Adrenal gland (tissue), 19 donors: ENCODE data around the gene SYAP1. TPM values are rescaled to one million over a fixed set of nuclear protein-coding genes. Genes with fewer than 3 reads are reported as not detected.

ENCODE experiments used
- DNase-seq, 7 donors: peaks; one replicate each; pipeline ENCODE4 v3.0.0-alpha.2; 2019 to 2020
- H3K27ac ChIP-seq, 5 donors: fragments of 200-600 bp; sonication (generic) in 4 of 5; 1 replicate in 3 of 5; 2 replicates in 2 of 5; pipeline versions ENCODE4 v1.5.1 to v1.8.0; 2016 to 2020; ENCODE audit warnings: mild to moderate bottlenecking in 1 of 5
- H3K27me3 ChIP-seq: fragments of 200-600 bp; 2 replicates; pipeline ENCODE4 v1.8.0; 2021
- H3K36me3 ChIP-seq, 2 donors: fragments of 200-600 bp; replicated peaks in 1 of 2; 1 replicate in 1 of 2; 2 replicates in 1 of 2; pipeline versions ENCODE4 v1.5.1 to v1.8.0; 2018 to 2022
- H3K4me1 ChIP-seq, 2 donors: fragments of 200-600 bp; replicated peaks in 1 of 2; 1 replicate in 1 of 2; 2 replicates in 1 of 2; pipeline versions ENCODE4 v1.5.1 to v1.8.0; 2018 to 2021
- H3K4me3 ChIP-seq, 4 donors: fragments of 200-600 bp; sonication (generic) in 3 of 4; one replicate each; pipeline ENCODE4 v1.5.1; 2016 to 2018
- H3K9me3 ChIP-seq, 3 donors: fragments of 200-600 bp; sonication (generic) in 1 of 3; replicated peaks in 1 of 3; 1 replicate in 2 of 3; 2 replicates in 1 of 3; pipeline versions ENCODE4 v1.5.1 to v1.8.0; 2016 to 2021
- POLR2A ChIP-seq, 2 donors: fragments of 450-650 bp; IDR thresholded peaks; one replicate each; pipeline ENCODE4 v1.6.1; 2017; ENCODE audit warnings: antibody characterized with exemption in 2 of 2, mild to moderate bottlenecking in 2 of 2, moderate library complexity in 1 of 2
- WGBS, 4 donors: extraction: QIAGEN DNeasy Blood & Tissue Kit in 2 of 4; methylation state at CpG; one replicate each; pipeline versions ENCODE4 v1.1.5 to v1.1.7; 2013 to 2017; 5-methylcytosine and 5-hydroxymethylcytosine counted together
- intact Hi-C, 2 donors: fragments of 100-400 bp; cut with DNase I; formaldehyde crosslinking; loops; one replicate each; pipeline versions ENCODE4 v1.14.1 to v1.15.0; 2022 to 2023
- long read RNA-seq, 10 donors: library from polyadenylated mRNA in 3 of 10; unstranded in 2 of 10; stranded (forward) in 1 of 10; transcript quantifications; one replicate each; pipeline ENCODE4 v2.0.0 and lab custom pipeline, GENCODE V29; 2021 to 2026
- polyA plus RNA-seq, 3 donors: library from polyadenylated mRNA; stranded (reverse); fragments of 200-250 nt in 2 of 3; fragments of 350-450 nt in 1 of 3; fragmentation: Illumina TruSeq in 1 of 3; extraction: RNeasy Lipid Tissue Mini Kit (QIAGEN cat#74804) in 1 of 3; gene quantifications; one replicate each; pipeline ENCODE4 v1.2.3, GENCODE V29; 2013 to 2014
- total RNA-seq, 9 donors: library from RNA; depleted of rRNA in 4 of 9; stranded (reverse); fragments of >200 nt in 4 of 9; fragments of 120-200 nt in 1 of 9; fragmentation: NEBNext Ultra II Directional in 1 of 9; extraction: Animal tissue kit (Norgen Biotek cat#: 25700) in 1 of 9; gene quantifications; one replicate each; pipeline versions ENCODE4 v1.1.0 to v1.2.4, GENCODE V29; 2013 to 2023
- TF ChIP-seq, protein P1 (sequence below), 6 experiments: fragments of 450-650 bp in 4 of 6; fragments of 200-600 bp in 2 of 6; sonication (generic) in 1 of 6; IDR thresholded peaks; 1 replicate in 5 of 6; 2 replicates in 1 of 6; pipeline versions ENCODE4 v1.5.1 to v1.8.0; 2016 to 2021; ENCODE audit warnings: antibody characterized with exemption in 6 of 6, mild to moderate bottlenecking in 2 of 6, moderate library complexity in 1 of 6
- donor health status: healthy with polysubstance abuse.
- donor health status: Bipolar disorder and iron deficiency.
- donor health status: DM: yes; HTN: yes; CAD: no.
- donor health status: DM: no; HTN: no; CAD: no.
- donor health status: DM: no; HTN: no; CAD: no.
- donor health status: DM: yes; HTN: yes; CAD: no.

The SYAP1 gene, protein sequence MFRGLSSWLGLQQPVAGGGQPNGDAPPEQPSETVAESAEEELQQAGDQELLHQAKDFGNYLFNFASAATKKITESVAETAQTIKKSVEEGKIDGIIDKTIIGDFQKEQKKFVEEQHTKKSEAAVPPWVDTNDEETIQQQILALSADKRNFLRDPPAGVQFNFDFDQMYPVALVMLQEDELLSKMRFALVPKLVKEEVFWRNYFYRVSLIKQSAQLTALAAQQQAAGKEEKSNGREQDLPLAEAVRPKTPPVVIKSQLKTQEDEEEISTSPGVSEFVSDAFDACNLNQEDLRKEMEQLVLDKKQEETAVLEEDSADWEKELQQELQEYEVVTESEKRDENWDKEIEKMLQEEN
- total RNA-seq (100 to 1,000 TPM in 1 of 9 donors, 10 to 100 TPM in 8; 30.5 to 106 (median 44.0) TPM), polyA plus RNA-seq (10 to 100 TPM; 15.8 to 87.7 (median 20.0) TPM)
- long read RNA-seq, donor 1, full-length matches to known transcripts: 62 of 83 reads
- long read RNA-seq, donor 1, partial matches to known transcripts: 21 of 83 reads
- long read RNA-seq, donor 1, other reads (novel, unspliced or antisense): 0 of 83 reads
- long read RNA-seq, donor 2, full-length matches to known transcripts: 25 of 33 reads
- long read RNA-seq, donor 2, partial matches to known transcripts: 8 of 33 reads
- long read RNA-seq, donor 2, other reads (novel, unspliced or antisense): 0 of 33 reads
- long read RNA-seq, donor 3, full-length matches to known transcripts: 41 of 54 reads
- long read RNA-seq, donor 3, partial matches to known transcripts: 13 of 54 reads
- long read RNA-seq, donor 3, other reads (novel, unspliced or antisense): 0 of 54 reads
- long read RNA-seq, donor 4, full-length matches to known transcripts: 55 of 98 reads
- long read RNA-seq, donor 4, partial matches to known transcripts: 28 of 98 reads
- long read RNA-seq, donor 4, other reads (novel, unspliced or antisense): 15 of 98 reads
- long read RNA-seq, donor 5, full-length matches to known transcripts: 170 of 178 reads
- long read RNA-seq, donor 5, partial matches to known transcripts: 3 of 178 reads
- long read RNA-seq, donor 5, other reads (novel, unspliced or antisense): 5 of 178 reads
- long read RNA-seq, donor 6, full-length matches to known transcripts: 30 of 47 reads
- long read RNA-seq, donor 6, partial matches to known transcripts: 14 of 47 reads
- long read RNA-seq, donor 6, other reads (novel, unspliced or antisense): 3 of 47 reads
- long read RNA-seq, donor 7, full-length matches to known transcripts: 20 of 20 reads
- long read RNA-seq, donor 7, partial matches to known transcripts: 0 of 20 reads
- long read RNA-seq, donor 7, other reads (novel, unspliced or antisense): 0 of 20 reads
- long read RNA-seq, donor 8, full-length matches to known transcripts: 36 of 59 reads
- long read RNA-seq, donor 8, partial matches to known transcripts: 23 of 59 reads
- long read RNA-seq, donor 8, other reads (novel, unspliced or antisense): 0 of 59 reads
- long read RNA-seq, donor 9, full-length matches to known transcripts: 30 of 72 reads
- long read RNA-seq, donor 9, partial matches to known transcripts: 42 of 72 reads
- long read RNA-seq, donor 9, other reads (novel, unspliced or antisense): 0 of 72 reads
- long read RNA-seq, donor 10, full-length matches to known transcripts: 14 of 14 reads
- long read RNA-seq, donor 10, partial matches to known transcripts: 0 of 14 reads
- long read RNA-seq, donor 10, other reads (novel, unspliced or antisense): 0 of 14 reads

DNA sequence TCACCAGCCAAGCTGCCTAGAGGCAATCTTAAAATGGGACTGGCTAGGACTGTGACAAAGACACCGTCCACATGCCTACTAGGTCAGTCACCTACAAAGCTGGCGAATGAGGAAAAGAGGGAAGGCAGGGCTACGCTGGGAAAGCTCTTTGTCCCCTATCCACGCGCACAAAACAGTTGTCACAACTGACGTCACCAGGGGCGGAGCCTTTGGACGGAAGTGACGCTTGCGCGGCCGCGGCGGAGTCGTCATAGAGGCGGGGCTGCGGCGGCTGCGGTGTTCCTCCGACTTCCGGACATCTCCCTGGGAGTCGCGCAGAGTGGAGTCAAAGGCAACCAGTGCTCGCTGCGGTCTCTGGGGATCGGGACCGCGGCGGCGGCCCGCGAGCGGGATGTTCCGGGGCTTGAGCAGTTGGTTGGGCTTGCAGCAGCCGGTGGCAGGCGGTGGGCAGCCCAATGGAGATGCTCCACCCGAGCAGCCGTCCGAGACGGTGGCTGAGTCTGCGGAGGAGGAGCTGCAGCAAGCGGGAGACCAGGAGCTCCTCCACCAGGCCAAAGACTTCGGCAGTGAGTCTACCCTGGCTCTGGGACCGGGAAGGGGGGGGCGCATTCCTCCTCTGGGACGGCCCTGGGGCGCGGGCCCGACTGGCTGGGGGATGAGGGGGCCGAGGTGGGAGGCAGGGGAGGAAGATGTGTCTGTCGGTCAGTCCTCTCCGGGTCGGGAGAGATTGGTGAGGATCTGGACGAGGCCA is at the start of gene SYAP1:
Gene SYAP1 (plus strand): TSS at position 279 of the 751 bp plus-strand sequence. CDS start 113 bp downstream, at position 392.
- no peaks in the 10 kb centered on the region for H3K9me3 ChIP-seq
- intact Hi-C loops: no loop called here
- no peaks in the 10 kb centered on the region for H3K36me3 ChIP-seq
- TF ChIP-seq, protein P1, sequence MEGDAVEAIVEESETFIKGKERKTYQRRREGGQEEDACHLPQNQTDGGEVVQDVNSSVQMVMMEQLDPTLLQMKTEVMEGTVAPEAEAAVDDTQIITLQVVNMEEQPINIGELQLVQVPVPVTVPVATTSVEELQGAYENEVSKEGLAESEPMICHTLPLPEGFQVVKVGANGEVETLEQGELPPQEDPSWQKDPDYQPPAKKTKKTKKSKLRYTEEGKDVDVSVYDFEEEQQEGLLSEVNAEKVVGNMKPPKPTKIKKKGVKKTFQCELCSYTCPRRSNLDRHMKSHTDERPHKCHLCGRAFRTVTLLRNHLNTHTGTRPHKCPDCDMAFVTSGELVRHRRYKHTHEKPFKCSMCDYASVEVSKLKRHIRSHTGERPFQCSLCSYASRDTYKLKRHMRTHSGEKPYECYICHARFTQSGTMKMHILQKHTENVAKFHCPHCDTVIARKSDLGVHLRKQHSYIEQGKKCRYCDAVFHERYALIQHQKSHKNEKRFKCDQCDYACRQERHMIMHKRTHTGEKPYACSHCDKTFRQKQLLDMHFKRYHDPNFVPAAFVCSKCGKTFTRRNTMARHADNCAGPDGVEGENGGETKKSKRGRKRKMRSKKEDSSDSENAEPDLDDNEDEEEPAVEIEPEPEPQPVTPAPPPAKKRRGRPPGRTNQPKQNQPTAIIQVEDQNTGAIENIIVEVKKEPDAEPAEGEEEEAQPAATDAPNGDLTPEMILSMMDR (IDR thresholded peaks at IDR 0.05): no peak
- TF ChIP-seq POLR2A (IDR thresholded peaks at IDR 0.05): peak; percentile 95 to 99
- peak within 1 kb of the TSS; percentile 81 to 97 (median 92) for H3K27ac ChIP-seq
- DNase-seq: peak; percentile 95 to 99 (median 98)
- H3K4me1 ChIP-seq: peaks cover 18 to 24% of the 10 kb centered on the region in 2 donors
- WGBS, 4 donors: 1% methylated on average over 32 to 54 of the region's 54 CpGs; no CpG with 5 or more reads in 1 of the 4 donors
- H3K27me3 ChIP-seq: no peaks in the 10 kb centered on the region
- peak within 1 kb of the TSS in 3 of 4 donors; percentile 75 to 84 (median 79) for H3K4me3 ChIP-seq

DNA sequence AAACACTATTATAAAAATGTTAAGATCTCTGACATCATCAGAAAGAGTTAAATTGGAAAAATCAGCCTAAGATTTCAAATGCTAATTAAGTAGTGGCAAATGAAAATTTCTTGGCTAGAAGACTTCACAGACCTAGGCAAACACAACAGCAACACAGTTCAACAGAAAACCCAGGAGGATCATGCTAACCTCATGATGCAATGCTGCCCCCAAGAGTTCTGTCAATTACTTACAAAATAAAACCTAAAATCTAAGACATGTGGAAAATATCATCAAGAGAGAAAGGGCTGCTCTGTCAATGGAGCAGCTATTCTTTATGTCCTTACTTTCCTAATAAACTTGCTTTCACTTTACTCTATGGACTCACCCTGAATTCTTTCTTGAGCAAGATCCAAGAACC is 48.4 kb upstream of the SYAP1 start:
- no peaks in the 10 kb centered on the region for H3K9me3 ChIP-seq
- intact Hi-C loops: loop anchor here in 1 of 2 donors (10.0 kb wide), 1 partner anchor 226 kb away; no protein-coding TSS in a partner anchor
- H3K27ac ChIP-seq: no peak overlapping the region
- no peaks in the 10 kb centered on the region for H3K4me1 ChIP-seq
- peak in 3 of 7 donors; percentile 17 to 36 (median 36) for DNase-seq
- no peak overlapping the region for H3K4me3 ChIP-seq
- no peak for TF ChIP-seq POLR2A (IDR thresholded peaks at IDR 0.05)
- TF ChIP-seq, protein P1 (IDR thresholded peaks at IDR 0.05): peak in 4 of 6 experiments; percentile 32 to 44 (median 40)
- no peaks in the 10 kb centered on the region for H3K36me3 ChIP-seq
- H3K27me3 ChIP-seq: peaks cover 6% of the 10 kb centered on the region

DNA sequence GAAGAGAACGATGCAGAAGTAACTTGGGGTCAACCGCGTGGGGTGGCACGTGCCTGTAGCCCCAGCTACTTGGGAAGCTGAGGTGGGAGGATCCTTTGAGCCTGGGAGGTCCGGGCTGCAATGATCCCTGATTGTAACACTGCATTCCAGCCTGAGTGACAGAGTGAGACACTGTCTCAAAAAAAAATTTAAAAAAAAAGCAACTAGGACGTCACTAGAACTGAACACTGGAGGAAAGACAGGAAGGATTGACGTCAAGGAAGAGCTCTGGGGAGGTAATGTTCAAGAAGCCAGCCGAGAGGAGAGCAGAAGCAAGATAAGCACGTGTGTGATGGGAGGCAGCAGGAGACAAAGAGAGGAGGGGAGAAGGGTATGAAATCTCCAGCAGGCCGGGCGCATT is 40.7 kb upstream of the SYAP1 start:
- no peaks in the 10 kb centered on the region for H3K27me3 ChIP-seq
- H3K27ac ChIP-seq: no peak overlapping the region
- 68 to 83% (median 76%) methylated on average over 11 of the region's 11 CpGs for WGBS, 4 donors
- no peaks in the 10 kb centered on the region for H3K9me3 ChIP-seq
- DNase-seq: no peak
- intact Hi-C loops: loop anchor here in 1 of 2 donors (10.0 kb wide), 1 partner anchor 234 kb away; no protein-coding TSS in a partner anchor
- TF ChIP-seq, protein P1 (IDR thresholded peaks at IDR 0.05): no peak
- no peak for TF ChIP-seq POLR2A (IDR thresholded peaks at IDR 0.05)
- H3K4me1 ChIP-seq: no peaks in the 10 kb centered on the region
- no peak overlapping the region for H3K4me3 ChIP-seq
- no peaks in the 10 kb centered on the region for H3K36me3 ChIP-seq
